Hepatocyte (in vitro differentiated cells): ENCODE measurements around the gene SHMT2.

Experiments used
- EZH2phosphoT487 ChIP-seq: fragments of 200-600 bp; sonication (generic); IDR thresholded peaks from one replicate; pipeline ENCODE4 v1.6.1; 2018; ENCODE audit warnings: antibody characterized with exemption, mild to moderate bottlenecking, low read depth, moderate library complexity; ENCODE audit not compliant: unreplicated experiment, severe bottlenecking
- TF ChIP-seq, protein P1 (sequence below): fragments of 200-600 bp; sonication (generic); IDR thresholded peaks from 2 replicates; pipeline ENCODE4 v1.5.1; 2016; ENCODE audit warnings: antibody characterized with exemption, mild to moderate bottlenecking; ENCODE audit not compliant: poor library complexity

DNA sequence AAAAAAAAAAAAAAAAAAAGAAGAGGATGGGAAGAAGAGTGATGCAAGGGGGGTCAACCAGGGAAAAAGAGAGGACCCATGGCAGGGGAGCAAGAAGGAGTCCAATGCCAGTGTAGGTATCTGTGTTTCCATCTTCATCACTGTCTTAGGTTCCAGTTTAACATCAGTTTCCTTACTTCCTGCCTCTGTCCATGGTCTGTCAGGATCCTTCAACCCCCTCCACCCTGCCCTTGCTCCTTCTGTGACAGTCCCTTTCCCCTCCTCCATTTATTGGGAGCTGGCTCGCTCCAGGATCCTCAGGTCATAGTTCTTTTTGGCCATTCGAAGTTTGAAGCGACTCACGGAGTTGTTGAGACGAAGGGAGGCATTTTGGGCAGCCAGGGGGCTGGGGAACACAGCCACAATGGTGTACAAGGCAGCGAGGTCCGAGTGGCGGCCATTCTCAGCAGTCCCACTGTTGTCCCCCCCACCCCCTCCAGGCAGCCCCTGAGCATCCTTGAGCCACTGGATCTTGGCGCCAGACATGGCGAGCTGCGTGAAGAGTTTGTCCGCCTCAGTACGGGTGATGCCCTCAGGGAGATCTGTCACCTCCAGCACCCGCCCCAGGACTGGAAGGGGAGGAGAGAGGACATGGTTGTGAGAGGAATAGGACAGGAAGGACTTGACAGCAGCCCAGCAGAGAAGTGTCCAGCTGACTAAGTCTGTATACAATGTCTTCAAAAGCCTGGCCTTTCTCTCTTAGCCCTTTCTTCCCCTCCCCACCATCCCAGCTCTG, 25.2 kb downstream of the SHMT2 start:
- TF ChIP-seq, protein P1, sequence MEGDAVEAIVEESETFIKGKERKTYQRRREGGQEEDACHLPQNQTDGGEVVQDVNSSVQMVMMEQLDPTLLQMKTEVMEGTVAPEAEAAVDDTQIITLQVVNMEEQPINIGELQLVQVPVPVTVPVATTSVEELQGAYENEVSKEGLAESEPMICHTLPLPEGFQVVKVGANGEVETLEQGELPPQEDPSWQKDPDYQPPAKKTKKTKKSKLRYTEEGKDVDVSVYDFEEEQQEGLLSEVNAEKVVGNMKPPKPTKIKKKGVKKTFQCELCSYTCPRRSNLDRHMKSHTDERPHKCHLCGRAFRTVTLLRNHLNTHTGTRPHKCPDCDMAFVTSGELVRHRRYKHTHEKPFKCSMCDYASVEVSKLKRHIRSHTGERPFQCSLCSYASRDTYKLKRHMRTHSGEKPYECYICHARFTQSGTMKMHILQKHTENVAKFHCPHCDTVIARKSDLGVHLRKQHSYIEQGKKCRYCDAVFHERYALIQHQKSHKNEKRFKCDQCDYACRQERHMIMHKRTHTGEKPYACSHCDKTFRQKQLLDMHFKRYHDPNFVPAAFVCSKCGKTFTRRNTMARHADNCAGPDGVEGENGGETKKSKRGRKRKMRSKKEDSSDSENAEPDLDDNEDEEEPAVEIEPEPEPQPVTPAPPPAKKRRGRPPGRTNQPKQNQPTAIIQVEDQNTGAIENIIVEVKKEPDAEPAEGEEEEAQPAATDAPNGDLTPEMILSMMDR = no peak
- TF ChIP-seq EZH2phosphoT487 = no peak
